Central memory CD4-positive, alpha-beta T cell (primary cell): ENCODE results near the gene ADGRL4.
"Not testable (repeated sequence)": the region's sequence is repeated elsewhere in the genome, so short reads cannot be mapped to it uniquely, and the experiment has no call there.

Experiments
- DNase-seq: peaks from one replicate; pipeline ENCODE4 v3.0.0; 2022
- total RNA-seq, 3 experiments: gene quantifications; one replicate each; lab custom pipeline; 2026; lab: John Stamatoyannopoulos, UW

Gene ADGRL4
- total RNA-seq: 0 reads per million in 3 experiments

DNA sequence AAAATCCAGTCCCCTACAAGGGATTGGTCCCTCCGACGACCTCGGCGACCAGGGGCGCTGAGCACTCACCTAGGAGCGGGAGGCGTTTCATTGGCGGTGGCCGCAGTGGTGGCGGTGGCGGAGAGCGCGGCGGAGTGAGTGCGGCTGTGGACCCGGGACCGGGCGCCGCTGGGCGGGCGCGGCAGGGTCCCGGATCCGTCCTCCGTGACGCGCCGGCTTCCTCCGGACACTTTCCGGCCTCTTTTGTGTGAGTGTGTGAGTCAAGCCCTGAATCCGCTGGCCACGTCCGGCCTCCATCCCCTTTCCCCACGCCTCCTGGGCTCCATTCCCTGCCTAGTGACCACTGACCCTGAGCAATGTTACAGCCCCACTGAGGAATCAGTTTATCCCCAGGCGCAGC, at the start of gene ADGRL4:
Gene ADGRL4, minus strand, starts transcription at position 167 of the 400 bp plus-strand sequence. Its CDS starts 76 bp downstream, at position 91.
- no peak for DNase-seq

- DNase-seq: no peak
Measured at GRCh38 chr1:79055856-79056255, 49.3 kb upstream of the ADGRL4 start.

DNA sequence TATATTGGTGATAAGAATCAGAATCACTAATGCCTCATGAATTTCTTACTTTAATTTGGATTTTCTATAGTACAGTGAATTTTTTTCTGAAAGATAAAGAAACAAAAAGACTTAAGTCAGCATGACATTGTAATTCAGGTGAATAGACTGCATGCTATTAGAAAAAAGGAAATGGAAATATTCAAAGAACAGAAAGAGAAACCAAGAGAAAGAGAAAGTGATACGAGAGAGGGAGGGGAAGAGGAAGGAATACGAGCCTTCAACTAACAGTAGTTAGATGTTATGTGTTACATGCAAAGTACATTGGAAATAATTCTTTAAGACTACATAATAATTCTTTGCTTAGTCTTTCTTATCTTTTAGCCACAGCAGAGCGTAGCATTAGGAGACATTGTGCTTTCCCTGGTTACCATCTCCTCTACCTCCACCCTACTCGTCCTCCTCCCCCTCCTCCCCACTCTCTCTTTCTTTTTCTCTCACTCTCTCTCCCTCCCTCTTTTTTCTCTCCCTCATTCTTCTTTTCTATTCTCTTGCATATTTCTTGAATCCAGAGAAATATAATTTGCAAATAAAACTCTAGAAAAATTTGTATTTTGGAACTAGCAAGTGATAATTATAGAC, 46.4 kb upstream of the ADGRL4 start:
- no peak for DNase-seq

GRCh38 chr1:79044974-79045650, 38.6 kb upstream of the ADGRL4 start:
- DNase-seq: no peak

- DNase-seq: no peak
Measured at GRCh38 chr1:79043506-79043905, 37.0 kb upstream of the ADGRL4 start.

DNA sequence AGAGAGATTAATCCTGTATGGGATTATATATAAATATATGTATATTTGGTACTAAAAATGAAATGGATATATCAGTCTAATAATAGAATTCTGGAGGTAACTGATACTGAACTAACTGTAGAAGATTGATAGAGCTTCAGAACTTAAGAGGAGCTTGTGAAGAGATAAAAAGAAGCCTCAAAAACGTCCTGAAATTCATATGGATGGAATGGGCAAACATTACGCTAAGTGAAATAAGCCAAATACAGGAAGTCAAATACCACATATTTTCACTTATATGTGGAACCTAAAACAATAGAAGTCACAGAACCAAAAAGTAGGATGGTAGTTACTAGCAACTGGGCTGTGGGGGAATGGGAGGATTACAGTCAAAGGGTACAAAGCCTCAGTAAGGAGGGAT, 36.0 kb upstream of the ADGRL4 start:
- DNase-seq: no peak

- no peak for DNase-seq
Measured at GRCh38 chr1:79042117-79042516, 35.6 kb upstream of the ADGRL4 start.

- DNase-seq: no peak
Measured at GRCh38 chr1:79041666-79042065, 35.1 kb upstream of the ADGRL4 start.

GRCh38 chr1:79040424-79041082, 34.0 kb upstream of the ADGRL4 start:
- no peak for DNase-seq

- DNase-seq: no peak
Measured at GRCh38 chr1:79037085-79037484, 30.6 kb upstream of the ADGRL4 start.

- DNase-seq: no peak
Measured at GRCh38 chr1:79012500-79012899, 6.0 kb upstream of the ADGRL4 start.

DNA sequence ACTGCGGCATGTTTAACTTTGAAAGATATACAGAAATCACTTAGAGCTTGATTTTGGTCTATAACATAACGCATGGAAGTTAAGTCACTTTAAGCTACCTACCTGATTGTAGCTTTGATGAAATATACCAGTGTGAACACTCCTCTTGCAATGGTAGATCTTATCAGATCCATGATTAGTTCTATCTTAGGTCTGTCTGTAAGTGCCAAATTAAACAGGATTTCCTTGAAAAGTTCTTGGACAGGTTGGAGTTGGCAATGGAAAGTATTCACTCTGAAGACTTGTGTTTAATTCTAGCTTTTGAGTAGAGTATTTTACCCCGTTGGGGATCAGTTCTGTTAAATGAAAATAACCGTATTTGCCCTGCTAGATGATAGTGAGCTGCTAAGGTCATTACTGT, 4.1 kb upstream of the ADGRL4 start:
- DNase-seq: no peak

GRCh38 chr1:79005945-79006344, 585 bp downstream of the ADGRL4 start:
- no peak for DNase-seq

DNA sequence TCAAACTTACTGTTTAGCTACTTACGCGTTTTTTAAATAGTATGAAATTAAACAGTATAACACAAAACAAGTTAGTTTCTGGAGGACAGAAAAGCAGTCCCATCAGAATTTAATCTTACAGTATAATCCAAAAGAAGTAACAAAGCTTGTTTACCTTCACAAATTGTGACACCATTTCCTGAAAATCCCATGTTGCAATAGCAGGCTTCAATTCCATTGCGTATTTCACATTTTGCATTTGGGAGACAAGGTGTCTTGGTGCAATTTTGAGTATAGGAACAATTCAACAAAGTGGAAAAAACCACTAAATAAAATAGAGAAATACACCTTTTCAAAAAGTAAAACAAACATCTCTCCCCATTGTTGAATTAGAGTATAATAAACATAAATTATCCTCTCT, 1.6 kb downstream of the ADGRL4 start:
- DNase-seq: no peak

- no peak for DNase-seq
Measured at GRCh38 chr1:78996791-78997190, 9.7 kb downstream of the ADGRL4 start.

GRCh38 chr1:78987042-78987441, 19.5 kb downstream of the ADGRL4 start:
- DNase-seq: no peak

DNA sequence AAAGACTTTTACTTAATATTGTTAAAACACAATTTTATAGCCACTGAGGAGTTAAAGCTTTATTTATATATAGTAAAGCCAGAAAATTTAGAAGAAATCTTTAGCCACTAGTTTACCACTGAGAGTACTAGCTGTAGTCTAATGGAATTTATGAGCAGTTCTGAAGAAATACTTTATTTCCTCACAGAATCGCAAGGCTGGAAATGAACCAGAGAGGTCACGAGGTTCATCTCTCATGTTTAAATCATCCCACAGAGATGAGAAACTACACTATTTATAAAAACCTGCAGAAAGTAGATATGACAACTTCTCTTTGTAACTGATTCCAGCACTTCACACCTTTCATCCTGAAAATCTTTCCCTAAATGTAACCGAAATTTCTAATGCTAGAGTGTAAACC, 26.0 kb downstream of the ADGRL4 start:
- DNase-seq: no peak

DNA sequence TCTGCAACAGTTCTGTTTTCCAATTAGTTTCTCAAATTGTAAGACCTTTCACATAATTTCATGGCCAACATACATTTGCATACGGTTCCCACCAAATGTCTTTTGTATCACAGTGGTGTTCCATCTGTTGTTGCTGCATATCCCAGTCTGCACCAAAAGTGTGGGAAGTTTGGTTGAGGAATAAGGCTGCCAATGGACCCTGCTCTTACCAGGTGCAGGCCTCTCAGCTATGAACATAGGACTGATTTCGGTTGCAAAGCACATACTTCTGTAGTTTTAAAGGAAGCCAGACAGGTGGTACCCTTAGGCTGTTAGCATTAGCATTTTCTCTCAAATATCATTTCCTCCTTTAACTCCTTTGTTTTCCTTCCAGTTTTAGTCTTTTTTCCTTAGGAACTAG, 33.8 kb downstream of the ADGRL4 start:
- DNase-seq: no peak

GRCh38 chr1:78967091-78967490, 39.4 kb downstream of the ADGRL4 start:
- DNase-seq: not testable (repeated sequence)

GRCh38 chr1:78958711-78959110, 47.8 kb downstream of the ADGRL4 start:
- no peak for DNase-seq

GRCh38 chr1:78950826-78951225, 55.7 kb downstream of the ADGRL4 start:
- DNase-seq: no peak

DNA sequence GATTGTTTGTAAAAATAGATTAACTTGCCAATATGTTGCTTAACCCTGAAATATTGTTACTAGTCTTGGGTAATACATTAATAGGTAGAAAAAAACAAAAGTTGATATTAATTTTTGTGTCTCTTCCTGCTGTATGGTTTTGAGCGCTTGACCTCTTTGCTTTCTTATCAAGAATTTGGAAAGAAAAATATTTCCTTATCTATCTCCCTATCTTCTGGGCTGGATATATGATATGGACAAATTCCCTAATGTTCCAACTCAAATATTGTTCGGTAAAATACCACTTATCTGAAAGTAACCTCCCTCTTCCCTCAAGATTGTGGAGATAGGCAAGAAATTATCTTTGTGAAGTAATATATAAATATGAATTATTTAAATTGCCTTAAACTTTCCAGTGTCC, 57.3 kb downstream of the ADGRL4 start:
- no peak for DNase-seq

DNA sequence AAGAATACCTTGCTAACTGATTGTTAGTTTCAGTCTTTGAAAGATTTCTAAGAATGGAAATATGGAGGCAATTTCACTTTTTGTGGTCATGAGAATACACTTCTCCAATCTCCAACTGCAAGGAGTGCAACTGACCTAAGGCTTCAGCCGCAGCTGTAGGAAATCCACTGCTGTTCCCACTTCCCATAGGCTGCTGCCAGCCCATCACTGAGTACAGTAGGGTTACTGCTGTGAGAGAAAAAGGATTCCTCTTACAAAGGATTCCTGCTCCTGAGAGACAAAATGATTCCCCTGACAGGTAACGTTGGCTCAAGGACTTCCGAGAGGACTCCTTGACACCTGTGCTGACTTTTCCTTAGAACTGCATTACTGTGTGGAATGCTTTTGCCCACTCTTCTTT, 87.4 kb downstream of the ADGRL4 start:
- DNase-seq: no peak

DNA sequence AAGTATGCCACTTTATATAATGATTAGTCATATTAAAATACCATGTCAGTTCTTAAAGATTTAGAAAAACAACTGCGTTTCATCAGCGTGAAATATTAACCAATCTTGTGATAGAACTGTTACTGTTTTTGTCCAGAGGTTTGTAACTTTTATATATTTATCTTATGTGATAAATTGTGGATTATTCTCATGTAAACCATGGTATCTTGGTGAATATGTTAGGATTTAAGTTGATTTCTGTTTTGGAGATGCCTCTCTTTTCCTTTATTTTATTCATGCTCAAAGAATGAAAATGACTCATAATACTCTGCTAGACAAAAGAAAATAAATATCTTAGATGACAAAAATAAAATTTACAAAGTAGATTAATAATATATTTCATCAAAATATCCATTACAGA, 88.4 kb downstream of the ADGRL4 start:
- DNase-seq: no peak
